Measurements from ENCODE around the gene PCNX2. TPM values are rescaled to one million over a fixed set of nuclear protein-coding genes. Genes with fewer than 3 reads are reported as not detected.

The PCNX2 gene
- total RNA-seq, 3 donors from 2014 or later: 6.0 to 11.3 (median 8.5) TPM

DNA sequence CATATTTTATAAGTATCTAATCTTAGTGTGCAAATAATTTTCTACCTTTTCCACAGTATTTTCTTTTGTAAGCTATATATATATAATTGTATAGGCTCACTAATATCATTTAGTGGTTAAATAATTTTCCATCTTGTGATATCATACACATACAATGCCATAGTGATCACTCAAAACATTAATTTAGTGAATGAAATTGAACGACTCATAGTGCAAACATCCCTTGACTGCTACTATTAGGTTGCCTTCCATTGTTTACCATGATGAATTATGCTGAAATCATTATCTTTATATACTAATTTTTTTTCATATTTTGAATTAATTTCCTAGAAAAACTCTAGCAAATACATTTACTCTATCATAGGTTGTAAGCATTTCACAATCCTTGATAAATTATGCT is 127.1 kb downstream of the PCNX2 start:
- intact Hi-C loops (cut with DNase I, micrococcal nuclease): no loop called here
- H3K4me1 ChIP-seq (ENCODE audit: low read depth): no peaks in the 10 kb centered on the region

DNA sequence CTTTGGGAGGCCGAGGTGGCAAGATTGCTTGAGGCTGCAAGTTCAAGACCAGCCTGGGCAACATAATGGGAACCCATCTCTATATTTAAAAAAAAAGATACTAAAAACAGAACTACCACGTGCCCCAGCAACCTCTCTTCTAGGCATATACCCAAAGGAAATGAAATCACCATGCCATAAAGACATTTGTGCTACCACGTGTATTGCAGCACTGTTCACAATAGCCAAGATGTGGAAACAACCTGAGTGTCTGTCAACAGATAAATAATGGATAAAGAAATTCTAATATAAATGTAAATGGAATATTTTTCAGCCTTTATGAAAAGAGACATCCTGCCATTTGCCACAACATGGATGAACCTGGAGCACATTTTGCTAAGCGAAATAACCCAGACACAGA is 128.6 kb downstream of the PCNX2 start:
- no peak for DNase-seq
- Histone ChIP-seq H3K36me3 (ENCODE audit: low read depth) (no peaks in the 10 kb centered on the region), H3K4me1 (ENCODE audit: low read depth) (no peaks in the 10 kb centered on the region), H3K4me3 (no peak overlapping the region), H3K9me3 (no peaks in the 10 kb centered on the region)
- TF ChIP-seq, protein P1, sequence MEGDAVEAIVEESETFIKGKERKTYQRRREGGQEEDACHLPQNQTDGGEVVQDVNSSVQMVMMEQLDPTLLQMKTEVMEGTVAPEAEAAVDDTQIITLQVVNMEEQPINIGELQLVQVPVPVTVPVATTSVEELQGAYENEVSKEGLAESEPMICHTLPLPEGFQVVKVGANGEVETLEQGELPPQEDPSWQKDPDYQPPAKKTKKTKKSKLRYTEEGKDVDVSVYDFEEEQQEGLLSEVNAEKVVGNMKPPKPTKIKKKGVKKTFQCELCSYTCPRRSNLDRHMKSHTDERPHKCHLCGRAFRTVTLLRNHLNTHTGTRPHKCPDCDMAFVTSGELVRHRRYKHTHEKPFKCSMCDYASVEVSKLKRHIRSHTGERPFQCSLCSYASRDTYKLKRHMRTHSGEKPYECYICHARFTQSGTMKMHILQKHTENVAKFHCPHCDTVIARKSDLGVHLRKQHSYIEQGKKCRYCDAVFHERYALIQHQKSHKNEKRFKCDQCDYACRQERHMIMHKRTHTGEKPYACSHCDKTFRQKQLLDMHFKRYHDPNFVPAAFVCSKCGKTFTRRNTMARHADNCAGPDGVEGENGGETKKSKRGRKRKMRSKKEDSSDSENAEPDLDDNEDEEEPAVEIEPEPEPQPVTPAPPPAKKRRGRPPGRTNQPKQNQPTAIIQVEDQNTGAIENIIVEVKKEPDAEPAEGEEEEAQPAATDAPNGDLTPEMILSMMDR (IDR thresholded peaks at IDR 0.05): no peak
- intact Hi-C loops (cut with DNase I, micrococcal nuclease): no loop called here
- no peak for ATAC-seq

More for the DNA sequence above, 127.1 kb downstream of the PCNX2 start:
- no peak for DNase-seq
- Histone ChIP-seq H3K36me3 (ENCODE audit: low read depth) (no peaks in the 10 kb centered on the region), H3K4me3 (no peak overlapping the region), H3K9me3 (no peaks in the 10 kb centered on the region)
- ATAC-seq: no peak
- TF ChIP-seq, protein P1 (IDR thresholded peaks at IDR 0.05): no peak

DNA sequence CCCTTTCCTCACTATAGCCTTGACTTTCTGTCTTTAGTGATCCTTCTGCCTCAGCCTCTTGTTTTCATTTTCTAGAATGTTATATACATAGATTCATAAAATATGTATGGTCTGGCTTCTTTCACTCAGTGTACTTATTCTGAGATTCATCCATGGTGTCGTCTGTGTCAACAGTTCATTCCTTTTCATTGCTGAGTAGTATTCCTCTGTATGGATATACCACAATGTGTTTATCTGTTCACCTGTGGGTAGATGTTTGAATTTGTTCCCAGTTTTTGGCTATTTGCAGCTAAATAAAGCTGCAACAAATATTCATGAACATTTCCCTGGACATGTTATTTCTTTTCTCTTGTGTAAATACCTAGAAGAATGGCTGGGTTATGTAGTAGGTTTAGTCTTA is 131.8 kb downstream of the PCNX2 start:
- intact Hi-C loops (cut with DNase I, micrococcal nuclease): no loop called here
- TF ChIP-seq, protein P1 (IDR thresholded peaks at IDR 0.05): no peak
- H3K4me1 ChIP-seq (ENCODE audit: low read depth): no peaks in the 10 kb centered on the region
- no peaks in the 10 kb centered on the region for H3K36me3 ChIP-seq (ENCODE audit: low read depth)
- ATAC-seq: no peak
- no peak overlapping the region for H3K4me3 ChIP-seq
- no peaks in the 10 kb centered on the region for H3K9me3 ChIP-seq
- no peak for DNase-seq

DNA sequence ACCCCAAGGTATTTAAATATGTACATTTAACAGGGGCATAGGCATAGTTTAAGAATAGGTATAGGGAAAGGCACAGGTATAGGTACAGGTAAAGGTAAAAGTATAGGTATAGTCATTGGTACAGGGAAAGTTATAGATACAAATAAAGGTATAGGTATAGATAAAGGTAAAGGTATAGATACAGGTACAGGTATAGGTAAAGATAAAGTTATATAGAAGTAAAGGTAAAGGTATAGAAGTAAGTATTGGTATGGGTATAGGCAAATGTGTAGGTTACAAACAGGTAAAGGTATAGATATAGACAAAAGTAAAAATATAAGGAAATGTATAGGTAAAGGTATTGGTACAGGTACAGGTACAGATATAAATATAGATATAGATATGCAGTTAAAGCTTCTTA is 137.2 kb downstream of the PCNX2 start:
- Histone ChIP-seq H3K36me3 (ENCODE audit: low read depth) (no peaks in the 10 kb centered on the region), H3K4me3 (no peak overlapping the region), H3K9me3 (no peaks in the 10 kb centered on the region), H3K4me1 (ENCODE audit: low read depth) (no peaks in the 10 kb centered on the region)
- no peak for ATAC-seq
- intact Hi-C loops (cut with DNase I, micrococcal nuclease): no loop called here
- TF ChIP-seq, protein P1 (IDR thresholded peaks at IDR 0.05): no peak
- DNase-seq: no peak

DNA sequence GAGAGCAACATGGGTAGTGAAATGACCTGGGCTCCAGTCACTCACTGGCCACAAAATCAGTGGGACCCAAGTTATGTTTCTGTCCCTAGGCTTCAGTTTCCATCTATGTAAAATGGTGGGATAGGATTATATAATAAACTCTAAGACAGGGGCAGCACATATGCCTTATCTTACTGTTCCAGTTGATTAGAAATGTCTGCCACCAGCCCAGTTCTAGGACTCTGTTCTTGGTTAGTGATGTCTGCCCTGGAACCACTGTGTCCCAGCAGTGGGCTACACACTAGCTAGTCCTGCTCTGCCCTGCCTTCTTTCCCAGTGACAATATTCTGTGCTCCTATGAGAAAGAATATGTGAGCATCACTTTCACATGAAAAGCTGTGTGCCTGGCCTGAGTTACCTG is 138.3 kb downstream of the PCNX2 start:
- intact Hi-C loops (cut with DNase I, micrococcal nuclease): no loop called here
- DNase-seq: no peak

More for the DNA sequence above, 138.3 kb downstream of the PCNX2 start:
- ATAC-seq: no peak
- Histone ChIP-seq H3K9me3 (no peaks in the 10 kb centered on the region), H3K4me1 (ENCODE audit: low read depth) (no peaks in the 10 kb centered on the region), H3K4me3 (no peak overlapping the region), H3K36me3 (ENCODE audit: low read depth) (no peaks in the 10 kb centered on the region)
- TF ChIP-seq, protein P1 (IDR thresholded peaks at IDR 0.05): no peak
